Caco-2 (cell line): ENCODE data around the gene KLC3. TPM values are rescaled to one million over a fixed set of nuclear protein-coding genes. Genes with fewer than 3 reads are reported as not detected.

Source experiments
- BruUV-seq: library from RNA; stranded (reverse); fragments of 400-500 nt; replicated peaks from 2 replicates; lab custom pipeline; 2021; lab: Mats Ljungman, UMichigan
- CTCF ChIA-PET: fragments of 300-600 bp; sonication (Branson Sonifier 250); formaldehyde crosslinking; loops from one replicate; lab custom pipeline; 2022; ENCODE audit warnings: antibody characterized with exemption; lab: Charles Lee
- POLR2A ChIA-PET: fragments of 300-600 bp; sonication (Branson Sonifier 250); formaldehyde crosslinking; loops from one replicate; lab custom pipeline; 2022; ENCODE audit warnings: antibody characterized with exemption; lab: Charles Lee
- DNase-seq, 2 experiments: peaks; one replicate each; pipeline versions ENCODE4 v3.0.0 to v3.0.0-alpha.2; 2020 to 2022
- H3K27me3 ChIP-seq: replicated peaks from 2 replicates; pipeline ENCODE4 v1.6.0; 2011; ENCODE audit warnings: low read length; ENCODE audit not compliant: control insufficient read depth, insufficient read depth
- H3K36me3 ChIP-seq: 2 replicates; pipeline ENCODE4 v1.5.1; 2011; ENCODE audit warnings: low read length; ENCODE audit not compliant: control insufficient read depth, insufficient read depth
- H3K4me1 ChIP-seq: fragments of 250-450 bp; sonication (Bioruptor Pico); 2 replicates; pipeline ENCODE4 v1.5.1; 2020; ENCODE audit warnings: mild to moderate bottlenecking
- H3K4me3 ChIP-seq: 2 replicates; pipeline ENCODE4 v1.5.1; 2011; ENCODE audit warnings: low read depth, mild to moderate bottlenecking, control low read depth, low read length
- H3K9me3 ChIP-seq: fragments of 250-450 bp; sonication (Bioruptor Pico); 2 replicates; pipeline ENCODE4 v1.5.1; 2020; ENCODE audit warnings: mild to moderate bottlenecking, moderate library complexity
- H3K27ac Mint-ChIP-seq: one replicate; pipeline ENCODE4 v1.8.0; 2022; ENCODE audit warnings: mixed read lengths; ENCODE audit not compliant: unreplicated experiment
- H3K27me3 Mint-ChIP-seq: one replicate; pipeline ENCODE4 v1.8.0; 2022; ENCODE audit warnings: mixed read lengths; ENCODE audit not compliant: insufficient read depth, unreplicated experiment
- H3K36me3 Mint-ChIP-seq: one replicate; pipeline ENCODE4 v1.8.0; 2022; ENCODE audit warnings: mild to moderate bottlenecking, mixed read lengths; ENCODE audit not compliant: insufficient read depth, unreplicated experiment
- H3K4me1 Mint-ChIP-seq: one replicate; pipeline ENCODE4 v1.8.0; 2022; ENCODE audit warnings: low read depth, mixed read lengths; ENCODE audit not compliant: unreplicated experiment
- H3K4me3 Mint-ChIP-seq: one replicate; pipeline ENCODE4 v1.8.0; 2022; ENCODE audit warnings: mild to moderate bottlenecking, moderate library complexity, mixed read lengths; ENCODE audit not compliant: unreplicated experiment
- H3K9me3 Mint-ChIP-seq: one replicate; pipeline ENCODE4 v1.8.0; 2022; ENCODE audit warnings: mixed read lengths; ENCODE audit not compliant: unreplicated experiment
- CTCF ChIP-seq, 2 experiments: fragments of 200-600 bp in 1 of 2; IDR thresholded peaks; 1 replicate in 1 of 2; 2 replicates in 1 of 2; pipeline versions ENCODE4 v1.5.1 to v1.8.0; 2011 to 2022; ENCODE audit warnings: antibody characterized with exemption in 1 of 2, control low read depth in 1 of 2, inconsistent platforms in 1 of 2, low read depth in 1 of 2, low read length in 1 of 2, mild to moderate bottlenecking in 1 of 2, moderate library complexity in 1 of 2; ENCODE audit not compliant: insufficient read depth in 1 of 2, severe bottlenecking in 1 of 2, unreplicated experiment in 1 of 2
- intact Hi-C: fragments of 100-400 bp; cut with micrococcal nuclease; formaldehyde crosslinking; loops from one replicate; pipeline ENCODE4 v1.10.0; 2022; ENCODE audit not compliant: unreplicated experiment
- total RNA-seq: library from RNA; stranded (reverse); gene quantifications from 2 replicates; pipeline ENCODE4 v1.2.3, GENCODE V29; 2022

The KLC3 gene
- total RNA-seq, 1 experiment from 2014 or later: 10.2 TPM

- peaks cover 62% of the 10 kb centered on the region for H3K36me3 Mint-ChIP-seq
- POLR2A ChIA-PET: no interaction called here
- CTCF ChIA-PET: no interaction called here
- Histone ChIP-seq H3K27me3 (no peaks in the 10 kb centered on the region), H3K4me1 (peaks cover 6% of the 10 kb centered on the region; the same call in 1 of the 2 replicates), H3K4me3 (no peak overlapping the region), H3K36me3 (no peaks in the 10 kb centered on the region; the same call in 1 of the 2 replicates), H3K9me3 (no peaks in the 10 kb centered on the region)
- intact Hi-C loops: no loop called here
- H3K9me3 Mint-ChIP-seq: no peaks in the 10 kb centered on the region
- H3K4me3 Mint-ChIP-seq: no peak overlapping the region
- DNase-seq: no peak
- peaks cover 13% of the 10 kb centered on the region for H3K4me1 Mint-ChIP-seq
- H3K27ac Mint-ChIP-seq: peak overlapping the region; percentile 56
- H3K27me3 Mint-ChIP-seq: no peaks in the 10 kb centered on the region
- TF ChIP-seq CTCF (IDR thresholded peaks at IDR 0.05; ENCODE audit: insufficient read depth in 1 of 2, low read depth in 1 of 2, low read length in 1 of 2, severe bottlenecking in 1 of 2, unreplicated experiment in 1 of 2): no peak
- BruUV-seq: no TSS peak
Measured at GRCh38 chr19:45349430-45349941, 8.9 kb downstream of the KLC3 start.

GRCh38 chr19:45350477-45351058 lies 10.0 kb downstream of the KLC3 start:
- Histone ChIP-seq H3K36me3 (no peaks in the 10 kb centered on the region; the same call in 1 of the 2 replicates), H3K9me3 (no peaks in the 10 kb centered on the region), H3K4me3 (no peak overlapping the region), H3K4me1 (no peaks in the 10 kb centered on the region; the same call in 1 of the 2 replicates), H3K27me3 (no peaks in the 10 kb centered on the region)
- Mint-ChIP-seq H3K4me1 (peaks cover 6% of the 10 kb centered on the region), H3K36me3 (peaks cover 68% of the 10 kb centered on the region), H3K27me3 (no peaks in the 10 kb centered on the region), H3K4me3 (no peak overlapping the region), H3K9me3 (no peaks in the 10 kb centered on the region), H3K27ac (no peak overlapping the region)
- TF ChIP-seq CTCF (IDR thresholded peaks at IDR 0.05; ENCODE audit: insufficient read depth in 1 of 2, low read depth in 1 of 2, low read length in 1 of 2, severe bottlenecking in 1 of 2, unreplicated experiment in 1 of 2): no peak
- BruUV-seq: TSS peak; percentile 22
- POLR2A ChIA-PET: no interaction called here
- CTCF ChIA-PET: interaction anchor here (0.7 kb wide), 1 partner anchor 97 kb away, joined by 3 read pairs; no protein-coding TSS in a partner anchor
- intact Hi-C loops: no loop called here
- DNase-seq: no peak

- Mint-ChIP-seq H3K27me3 (no peaks in the 10 kb centered on the region), H3K9me3 (no peaks in the 10 kb centered on the region), H3K4me1 (peaks cover 6% of the 10 kb centered on the region), H3K4me3 (no peak overlapping the region), H3K36me3 (peaks cover 67% of the 10 kb centered on the region), H3K27ac (no peak overlapping the region)
- BruUV-seq: no TSS peak
- no peak for DNase-seq
- Histone ChIP-seq H3K9me3 (no peaks in the 10 kb centered on the region), H3K4me1 (no peaks in the 10 kb centered on the region), H3K27me3 (no peaks in the 10 kb centered on the region), H3K4me3 (no peak overlapping the region), H3K36me3 (no peaks in the 10 kb centered on the region; the same call in 1 of the 2 replicates)
- intact Hi-C loops: no loop called here
- TF ChIP-seq CTCF (IDR thresholded peaks at IDR 0.05; ENCODE audit: insufficient read depth in 1 of 2, low read depth in 1 of 2, low read length in 1 of 2, severe bottlenecking in 1 of 2, unreplicated experiment in 1 of 2): no peak
- ChIA-PET POLR2A (no interaction called here), CTCF (interaction anchor here (0.5 to 0.6 kb wide), 2 partner anchors 152 to 276 kb away, joined by 4 to 7 read pairs; no protein-coding TSS in a partner anchor)
Measured at GRCh38 chr19:45351401-45351952, 10.9 kb downstream of the KLC3 start.
